Fibroblast of upper back skin (primary cell): ENCODE measurements around the gene TTLL1.
"Not testable (repeated sequence)": the region's sequence is repeated elsewhere in the genome, so short reads cannot be mapped to it uniquely, and the experiment has no call there.

Experiments used
- DNase-seq: peaks from one replicate; pipeline ENCODE4 v3.0.0-alpha.2; 2013

TTLL1 gene

DNA sequence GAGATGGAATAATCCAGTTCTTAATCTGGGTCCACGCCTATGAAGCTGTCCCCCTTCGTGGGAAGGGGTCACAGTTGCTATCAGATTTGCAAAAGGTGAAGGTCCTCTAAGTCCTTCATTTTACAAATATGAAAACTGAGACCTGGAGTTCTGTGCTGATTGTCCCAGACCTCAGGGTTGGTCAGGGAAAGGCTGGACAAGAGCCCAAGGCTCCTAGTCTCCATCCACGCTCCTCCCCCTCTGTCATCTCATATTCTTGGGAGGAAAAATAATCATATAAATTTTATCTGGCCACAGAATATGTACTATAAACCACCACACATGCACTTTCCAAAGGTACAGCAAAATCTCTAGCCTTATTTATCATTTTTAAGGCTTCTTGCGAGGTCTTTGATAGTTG is 79.7 kb downstream of the TTLL1 start:
- DNase-seq, result no peak

DNA sequence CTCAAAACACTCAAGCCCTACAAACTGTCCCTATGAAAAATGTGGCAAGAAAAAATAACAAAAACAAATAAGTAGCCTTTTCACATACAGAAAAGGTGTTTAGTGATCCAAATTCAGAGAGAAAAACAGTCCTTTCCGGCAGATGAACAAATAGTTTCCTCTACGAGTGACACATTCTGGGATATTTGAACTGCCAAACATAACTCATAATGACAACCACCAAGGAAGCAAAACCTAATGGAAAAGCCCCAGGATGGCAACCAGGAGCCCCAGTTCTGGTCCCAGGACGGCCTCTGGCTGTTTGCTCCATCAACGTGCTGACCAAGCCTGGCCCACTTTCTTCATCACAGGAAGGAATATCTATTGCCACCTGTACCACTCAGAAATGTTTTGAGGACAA is 80.3 kb downstream of the TTLL1 start:
- DNase-seq, result no peak

DNA sequence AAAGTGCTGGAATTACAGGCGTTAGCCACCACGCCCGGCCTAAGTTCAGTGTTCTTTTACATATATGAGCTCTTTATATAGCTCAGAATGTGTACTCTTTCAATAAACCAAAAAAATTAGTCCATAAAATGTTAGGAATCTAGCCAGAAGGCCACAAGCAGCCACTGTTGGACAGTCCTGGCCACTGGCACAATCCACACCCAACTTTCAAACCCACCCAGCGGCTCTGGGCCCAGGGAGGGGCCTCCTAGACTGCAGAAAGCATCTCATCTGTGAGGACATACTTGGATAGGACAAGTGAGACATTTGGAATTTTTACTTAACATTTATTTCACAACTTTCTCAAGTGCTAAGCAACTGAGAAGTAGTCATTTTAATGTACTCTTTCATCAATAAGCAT is 80.7 kb downstream of the TTLL1 start:
- DNase-seq, result no peak

DNA sequence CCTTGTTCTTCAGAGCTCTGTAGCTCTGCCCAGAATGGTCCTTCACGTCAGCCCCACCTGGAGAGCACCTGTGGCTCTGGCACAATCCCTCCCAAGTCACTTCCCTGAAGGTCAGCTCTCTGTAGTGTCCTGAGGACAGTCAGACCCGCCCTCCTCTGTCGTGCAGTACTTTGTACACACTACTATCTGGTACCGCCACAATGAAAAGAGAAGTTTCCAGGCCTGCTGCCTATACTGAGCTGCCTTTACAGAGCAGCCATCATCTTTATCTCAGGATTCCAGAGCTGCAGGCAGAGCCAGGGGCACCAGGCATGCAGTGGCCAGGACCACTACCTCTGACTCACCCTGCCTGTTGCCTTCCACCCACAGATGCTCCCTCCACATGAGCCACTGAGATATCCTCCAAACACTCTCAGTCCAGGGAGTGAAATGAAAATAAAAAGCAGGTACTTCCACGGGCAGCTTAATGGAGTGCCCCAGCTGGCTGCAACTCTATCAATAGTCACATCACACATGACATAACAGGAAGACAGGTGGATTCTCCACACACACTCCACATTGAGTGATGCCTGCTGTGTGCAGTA is 81.6 kb downstream of the TTLL1 start:
- peak; percentile 52 for DNase-seq

DNA sequence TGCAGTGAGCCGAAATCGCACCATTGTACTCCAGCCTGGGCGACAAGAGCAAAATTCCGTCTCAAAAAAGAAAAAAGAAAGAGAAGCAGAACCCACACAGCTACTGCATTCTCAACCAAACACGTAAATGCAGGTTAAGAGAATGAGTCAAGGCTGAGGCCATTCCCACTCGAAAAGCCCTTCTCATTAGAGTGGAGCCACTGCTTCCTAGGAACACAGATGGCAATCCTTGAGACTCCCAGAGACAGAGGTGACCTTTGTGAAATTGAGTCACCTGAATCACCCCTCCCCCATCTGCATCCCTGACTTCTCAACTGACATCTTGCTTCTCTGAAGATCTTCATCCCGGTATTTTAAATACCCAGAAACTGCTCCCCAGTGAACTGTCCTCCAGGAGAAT is 82.4 kb downstream of the TTLL1 start:
- DNase-seq, result no peak

DNA sequence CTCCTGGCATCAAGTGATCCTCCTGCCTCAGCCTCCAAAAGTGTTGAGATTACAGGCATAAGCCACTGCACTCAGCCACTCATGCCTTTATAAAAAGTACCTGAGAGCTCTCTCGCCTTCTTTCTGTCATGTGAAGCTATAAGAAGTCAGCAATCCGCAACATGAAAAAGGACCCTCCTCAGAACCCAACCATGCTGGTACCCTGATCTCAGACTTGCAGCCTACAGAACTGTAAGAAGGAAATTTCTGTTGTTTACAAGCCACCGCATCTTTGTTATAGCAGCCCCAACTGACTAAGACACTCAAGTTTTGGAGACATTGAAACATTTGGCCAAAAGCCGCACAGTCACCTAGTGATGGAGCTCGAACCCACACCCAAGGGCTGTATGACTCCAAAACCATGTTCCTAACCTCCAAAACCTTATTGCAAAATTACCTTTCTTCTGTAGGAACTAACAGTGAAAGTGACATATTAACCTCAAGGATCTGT is 83.1 kb downstream of the TTLL1 start:
- no peak for DNase-seq

DNA sequence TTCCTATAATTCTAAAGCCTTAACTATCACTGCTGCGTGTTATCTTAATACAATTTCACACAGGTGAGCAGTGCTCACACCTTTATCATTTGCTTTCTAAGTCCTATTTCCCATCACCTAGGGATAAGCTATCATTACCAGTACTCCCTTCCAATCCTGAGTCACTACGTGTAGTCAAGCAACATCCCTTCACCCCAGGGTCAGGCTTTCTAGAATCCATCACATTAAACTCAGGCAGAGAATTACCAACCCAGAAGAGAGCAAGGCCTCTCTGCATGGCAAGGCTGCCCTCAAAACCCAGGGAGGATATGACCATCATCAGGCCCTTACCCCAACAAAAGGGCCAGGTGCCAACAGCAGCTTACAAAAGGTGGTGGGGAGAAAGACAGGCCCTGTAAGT is 84.1 kb downstream of the TTLL1 start:
- no peak for DNase-seq

DNA sequence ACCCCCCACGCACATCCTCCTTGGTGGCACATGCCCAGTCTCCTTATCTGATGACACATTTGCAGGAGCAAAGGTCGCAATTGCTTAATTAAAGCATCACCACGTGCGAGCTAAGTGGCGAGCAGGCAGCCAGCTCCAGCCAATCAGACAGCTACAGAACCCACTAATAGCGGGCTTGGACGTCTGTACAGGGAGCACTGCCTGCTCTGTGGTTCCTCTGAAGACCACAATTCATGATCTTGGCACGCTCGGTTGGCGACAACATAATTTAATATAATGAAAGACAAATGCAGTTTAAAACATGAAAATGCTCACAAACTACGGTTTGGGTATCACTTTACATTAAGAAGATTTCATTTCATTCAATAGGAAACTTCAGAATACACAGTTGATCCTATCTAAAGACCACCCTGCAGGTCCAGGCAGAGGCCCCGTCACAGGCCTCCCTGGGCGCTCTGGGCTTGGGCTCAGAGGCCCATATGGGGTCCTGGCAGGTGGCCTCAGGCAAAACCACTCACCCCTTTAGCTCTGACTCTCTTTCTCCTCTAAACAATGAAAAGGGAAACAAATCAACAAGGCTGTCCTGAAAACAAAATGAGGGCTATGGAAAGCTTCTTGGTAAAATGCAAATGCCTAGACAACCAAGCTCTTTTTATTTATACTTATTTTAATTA is 84.7 kb downstream of the TTLL1 start:
- DNase-seq, result peak; percentile 86

DNA sequence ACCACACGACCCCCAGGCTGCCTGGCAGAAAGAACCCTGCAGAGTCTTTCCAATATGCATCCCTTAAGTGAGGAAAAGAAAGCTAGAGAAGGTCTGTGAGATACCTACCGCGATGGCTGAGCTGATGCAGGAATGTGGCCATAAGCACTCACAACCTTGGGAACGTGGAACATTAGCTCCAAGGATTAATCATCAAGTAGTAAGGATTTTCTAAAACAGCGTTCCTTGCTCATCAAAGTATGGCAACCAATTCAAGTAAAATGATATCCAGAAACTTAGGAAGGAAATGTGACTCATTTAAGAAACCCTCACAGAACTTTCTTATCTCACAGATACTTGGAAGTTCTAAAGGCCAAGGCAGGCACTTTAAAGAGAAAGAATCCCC is 87.0 kb downstream of the TTLL1 start:
- DNase-seq, result peak; percentile 89

DNA sequence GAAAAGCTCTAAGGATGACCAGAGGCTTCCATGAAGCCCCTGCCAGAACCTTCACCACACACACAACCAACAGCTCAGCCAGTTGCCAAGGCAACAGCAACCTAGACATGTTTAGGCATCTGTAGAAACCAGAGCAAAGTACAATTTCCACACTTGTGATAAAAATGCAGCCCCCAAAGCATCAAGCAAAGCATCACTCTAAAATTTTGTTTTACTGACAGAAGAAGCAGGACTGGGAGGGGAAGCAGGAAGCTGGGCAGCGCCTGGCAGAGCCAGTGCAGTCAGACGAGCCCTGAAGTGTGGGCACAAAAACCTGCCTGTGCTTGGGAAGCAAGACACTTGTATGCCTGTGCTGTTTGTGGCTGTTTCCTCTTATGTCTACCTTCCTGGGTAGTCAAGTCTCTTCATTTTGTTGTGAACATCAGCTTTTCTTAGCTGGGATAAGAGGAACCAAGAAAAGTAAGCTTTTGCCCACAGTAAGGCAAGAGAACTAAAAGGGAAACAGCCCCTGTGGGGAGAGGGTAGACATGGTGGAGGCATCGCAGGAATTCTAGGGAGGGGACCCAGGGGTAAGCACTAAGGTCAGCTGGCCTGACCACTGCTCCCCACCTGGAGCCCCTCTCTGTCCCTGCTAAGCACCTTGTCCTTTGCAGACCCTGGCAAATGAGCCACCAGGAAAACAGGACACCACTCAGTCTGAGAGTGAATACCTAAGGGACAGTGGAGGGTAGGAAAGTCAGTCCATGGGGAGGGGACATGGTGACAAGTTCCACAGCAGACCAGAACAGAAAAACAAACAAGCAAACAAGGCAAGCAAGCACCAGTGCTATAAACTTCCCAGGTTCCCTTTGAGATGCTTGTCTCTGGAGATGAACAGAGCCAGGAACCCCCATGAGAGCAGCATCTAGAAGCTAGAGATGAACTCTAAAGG is 87.7 kb downstream of the TTLL1 start:
- peak; percentile 58 for DNase-seq

DNA sequence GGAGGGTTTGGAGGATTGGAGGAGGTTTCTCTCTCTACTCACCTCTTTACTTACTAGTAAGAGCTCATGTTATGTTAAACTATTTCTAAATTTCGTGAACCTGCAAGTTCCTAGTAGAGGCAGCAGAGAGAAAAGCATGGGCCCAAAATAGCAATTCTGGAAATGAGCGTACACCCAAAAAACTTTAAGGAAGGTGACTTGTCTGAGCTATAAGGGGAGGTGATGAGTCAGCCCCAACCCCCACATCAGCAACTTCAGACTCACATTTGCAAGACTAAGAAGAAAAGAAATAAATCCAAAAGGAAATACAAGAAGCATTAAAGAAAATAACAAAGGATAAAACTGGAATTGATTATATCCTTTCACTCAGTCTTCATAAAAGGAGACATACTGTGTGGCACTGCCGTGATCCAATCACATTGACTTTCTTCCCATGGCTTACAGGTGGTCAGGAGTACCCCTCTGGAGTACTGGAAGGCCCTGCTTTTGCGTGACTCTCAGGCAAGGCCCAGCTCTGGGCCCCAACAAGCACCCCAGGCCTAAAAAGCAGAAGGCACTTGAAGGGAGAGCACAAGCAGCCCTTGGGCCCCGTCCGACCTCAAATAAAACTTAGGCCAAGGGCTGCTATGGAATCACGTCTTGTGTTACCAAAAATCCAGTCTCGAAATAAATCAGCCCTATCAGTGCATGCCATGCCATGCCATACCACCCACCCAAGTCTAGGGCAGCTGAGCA is 88.6 kb downstream of the TTLL1 start:
- DNase-seq, result peak; percentile 68

DNA sequence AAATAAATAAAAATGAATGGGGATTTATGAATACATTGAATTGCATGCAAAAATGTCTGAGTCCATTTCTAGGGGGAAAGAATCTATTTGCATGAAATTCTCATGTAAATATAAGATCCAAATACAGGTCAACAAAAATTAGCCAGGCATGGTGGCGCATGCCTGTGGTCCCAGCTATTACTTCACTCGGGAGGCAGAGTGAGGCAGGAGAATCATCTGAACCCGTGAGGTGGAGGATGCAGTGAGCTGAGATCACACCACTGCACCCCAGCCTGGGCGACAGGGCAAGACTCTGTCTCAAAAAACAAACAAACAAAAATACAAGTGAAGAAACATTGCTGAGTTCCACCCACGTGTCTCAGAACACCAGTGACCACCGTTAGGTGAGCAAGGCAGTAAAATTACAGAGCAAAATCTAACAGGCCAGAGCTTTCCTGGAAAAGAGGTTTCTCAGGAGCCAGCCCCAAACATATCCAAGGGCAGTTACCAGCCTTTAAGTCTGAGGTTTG is 91.6 kb downstream of the TTLL1 start:
- DNase-seq, result no peak

DNA sequence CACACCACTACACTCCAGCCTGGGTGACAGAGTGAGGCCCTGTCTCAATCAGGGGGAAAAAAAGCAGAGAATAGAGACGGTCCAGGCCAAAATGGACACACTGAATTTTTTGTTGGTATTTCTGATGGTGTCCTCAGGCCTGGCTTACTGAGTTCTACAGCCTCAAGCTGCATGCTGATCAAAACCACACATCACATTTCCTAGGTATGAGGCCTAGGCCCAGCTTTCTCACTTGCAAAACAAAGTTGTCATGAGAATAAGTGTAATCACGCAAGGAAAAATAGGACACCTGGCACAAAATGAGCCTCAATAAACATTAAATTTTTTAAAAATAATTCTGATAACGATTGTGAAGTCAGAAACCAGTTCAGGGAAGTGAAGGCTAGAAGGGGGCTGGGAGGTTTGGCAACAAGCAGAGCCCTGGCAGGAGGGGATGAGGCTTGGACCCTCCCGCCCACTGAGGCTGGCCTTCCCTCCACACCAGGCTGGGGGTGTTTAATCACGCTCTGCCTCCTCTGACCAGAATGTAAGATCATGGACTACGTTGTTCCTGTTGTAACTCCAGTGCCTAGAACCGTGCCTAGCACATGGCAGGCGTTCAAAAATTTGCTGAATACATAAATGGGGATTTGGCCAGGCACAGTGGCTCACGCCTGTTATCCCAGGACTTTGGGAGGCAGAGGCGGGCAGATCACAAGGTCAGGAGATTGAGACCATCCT is 92.4 kb downstream of the TTLL1 start:
- DNase-seq, result no peak

DNA sequence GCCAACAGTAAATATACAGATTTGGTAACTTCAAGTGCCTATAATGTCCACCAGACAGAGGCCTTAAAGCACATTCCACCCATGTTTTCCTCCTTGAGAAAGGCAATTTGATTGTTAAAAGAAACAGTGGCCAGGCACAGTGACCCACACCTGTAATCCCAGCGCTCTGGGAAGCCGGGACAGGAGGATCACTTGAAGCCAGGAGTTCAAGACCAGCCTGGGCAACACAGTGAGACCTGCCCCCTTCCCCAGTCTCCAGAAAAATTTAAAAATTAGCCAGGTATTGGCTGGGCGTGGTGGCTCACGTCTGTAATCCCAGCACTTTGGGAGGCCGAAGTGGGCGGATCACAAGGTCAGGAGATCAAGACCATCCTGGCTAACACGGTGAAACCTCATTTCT is 93.5 kb downstream of the TTLL1 start:
- DNase-seq, result not testable (repeated sequence)

DNA sequence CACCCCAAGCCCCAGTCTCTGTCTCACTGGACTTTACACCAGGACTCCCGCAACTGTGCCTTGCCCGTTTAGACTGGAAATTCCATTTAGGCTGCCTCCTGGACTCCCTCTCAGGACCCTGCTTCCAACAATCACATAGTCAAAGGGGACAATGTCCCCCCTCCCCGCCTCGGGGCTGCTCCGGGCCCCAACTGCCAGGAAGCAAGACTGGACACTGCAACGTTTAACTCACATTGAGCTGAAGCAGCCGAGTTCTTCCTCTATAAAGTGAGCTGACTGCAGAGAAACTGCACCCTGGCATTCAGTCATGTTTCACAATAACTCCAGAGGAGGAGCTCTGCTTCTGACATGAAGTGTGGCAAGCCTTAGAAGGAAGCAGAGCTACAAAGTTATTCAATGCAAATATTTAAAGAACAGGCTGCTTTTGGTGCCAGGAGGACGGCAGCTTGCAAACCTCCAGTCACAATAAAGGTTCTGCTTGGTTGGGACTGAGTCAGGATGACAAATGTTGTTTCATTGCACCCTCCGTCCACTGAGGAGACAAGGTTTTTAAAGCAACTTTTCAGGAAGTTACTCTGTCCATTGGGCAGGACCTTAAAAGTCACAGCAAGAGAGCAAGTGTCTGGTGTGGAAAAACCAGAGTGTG is 94.2 kb downstream of the TTLL1 start:
- peak; percentile 93 for DNase-seq

DNA sequence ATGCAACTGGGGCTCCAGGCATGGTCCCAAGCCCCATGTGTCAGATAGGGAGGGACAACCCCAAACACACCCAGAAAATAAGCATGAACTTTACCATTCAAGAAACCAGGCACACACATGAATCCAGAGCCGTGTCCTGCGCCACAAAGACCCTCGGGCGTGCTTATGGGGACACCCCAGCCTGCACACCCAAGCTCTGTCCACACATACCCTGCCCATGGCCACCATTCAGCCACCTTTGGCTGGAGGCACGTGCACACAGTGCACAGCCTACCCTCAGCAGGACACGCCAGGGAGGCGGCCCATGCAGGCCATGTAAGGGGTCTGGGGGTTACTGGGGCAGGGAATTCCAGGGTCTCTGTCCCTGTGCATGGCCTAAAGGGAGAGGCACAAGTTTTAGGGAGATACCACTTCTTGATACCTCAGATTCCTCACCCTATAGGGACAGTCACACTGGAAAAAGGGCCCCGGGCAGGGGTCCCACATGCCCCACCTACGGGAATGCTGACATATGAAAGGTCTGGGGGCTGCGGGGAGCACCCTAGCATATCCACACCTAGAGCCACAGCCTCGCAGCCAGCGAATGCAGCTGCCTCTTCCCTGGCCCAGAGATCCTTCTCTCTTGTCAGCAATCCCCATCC is 94.8 kb downstream of the TTLL1 start:
- no peak for DNase-seq

DNA sequence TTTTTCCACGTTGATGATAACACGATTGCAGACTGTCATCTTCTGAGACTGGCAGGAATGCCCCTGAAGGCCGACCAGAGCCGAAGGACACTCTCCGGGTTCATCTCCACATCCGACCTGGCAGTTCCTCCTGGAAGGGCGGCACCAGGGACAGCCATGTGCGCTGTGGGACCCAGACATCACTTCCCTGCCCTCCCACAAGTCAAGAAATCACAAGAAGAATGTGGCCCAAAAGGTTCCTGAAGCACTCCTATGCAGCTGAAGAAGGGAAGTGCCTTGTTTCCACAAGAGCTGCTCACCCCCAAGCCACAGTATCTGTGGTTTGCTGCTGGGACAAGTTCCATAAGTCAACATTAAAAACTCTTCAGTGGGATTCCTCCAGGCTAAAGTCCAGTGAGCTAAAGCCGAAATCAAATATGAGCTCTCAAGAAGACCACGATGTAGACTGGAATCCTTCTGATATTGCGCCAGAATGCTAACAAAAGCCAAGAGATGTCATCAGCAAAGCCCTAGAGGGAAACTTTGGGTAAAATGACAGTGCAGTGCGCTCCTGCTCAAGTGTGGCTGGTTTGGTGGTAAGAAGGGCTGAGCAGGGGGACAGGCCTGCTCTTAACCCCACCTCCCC is 95.4 kb downstream of the TTLL1 start:
- peak; percentile 87 for DNase-seq

DNA sequence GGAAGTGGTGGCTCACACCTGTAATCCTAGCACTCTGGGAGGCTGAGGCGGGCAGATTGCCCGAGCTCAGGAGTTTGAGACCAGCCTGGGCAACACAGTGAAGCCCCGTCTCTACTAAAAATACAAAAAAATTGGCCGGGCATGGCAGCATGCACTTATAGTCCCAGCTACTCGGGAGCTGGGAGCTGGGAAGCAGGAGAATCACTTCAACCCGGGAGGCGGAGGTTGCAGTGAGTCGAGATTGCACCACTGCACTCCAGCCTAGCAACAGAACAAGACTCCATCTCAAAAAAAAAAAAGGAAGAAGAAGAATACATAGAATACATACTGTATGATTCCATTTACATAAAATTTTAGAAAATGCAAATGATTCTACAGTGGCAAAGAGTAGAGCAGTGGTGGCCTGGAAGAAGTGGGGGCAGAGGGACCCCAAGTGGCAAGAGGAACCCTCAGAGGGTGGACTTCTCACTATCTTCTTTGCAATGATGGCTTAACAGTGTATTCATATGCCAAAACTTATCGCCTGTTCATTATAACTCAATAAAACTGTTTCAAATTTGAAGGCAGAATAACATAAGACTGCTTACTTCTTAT is 96.2 kb downstream of the TTLL1 start:
- DNase-seq, result no peak

DNA sequence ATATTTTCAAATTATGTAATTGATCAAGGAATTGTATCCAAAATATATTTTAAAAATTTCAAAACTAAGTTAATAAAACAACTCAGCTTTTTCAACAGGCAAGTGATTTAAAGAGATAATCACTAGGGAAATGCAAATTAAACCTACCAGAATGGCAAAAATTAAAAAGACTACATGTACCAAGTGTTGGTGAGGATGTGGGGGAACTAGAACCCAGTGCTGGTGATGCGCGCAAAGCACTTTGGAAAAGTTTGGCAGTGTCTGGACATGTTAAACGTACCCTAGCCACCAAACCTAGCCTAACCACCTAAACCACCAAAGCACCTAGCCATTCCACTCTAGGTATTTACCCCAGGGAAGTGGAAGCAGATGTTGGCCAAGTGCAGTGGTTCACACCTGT is 97.1 kb downstream of the TTLL1 start:
- DNase-seq, result no peak

DNA sequence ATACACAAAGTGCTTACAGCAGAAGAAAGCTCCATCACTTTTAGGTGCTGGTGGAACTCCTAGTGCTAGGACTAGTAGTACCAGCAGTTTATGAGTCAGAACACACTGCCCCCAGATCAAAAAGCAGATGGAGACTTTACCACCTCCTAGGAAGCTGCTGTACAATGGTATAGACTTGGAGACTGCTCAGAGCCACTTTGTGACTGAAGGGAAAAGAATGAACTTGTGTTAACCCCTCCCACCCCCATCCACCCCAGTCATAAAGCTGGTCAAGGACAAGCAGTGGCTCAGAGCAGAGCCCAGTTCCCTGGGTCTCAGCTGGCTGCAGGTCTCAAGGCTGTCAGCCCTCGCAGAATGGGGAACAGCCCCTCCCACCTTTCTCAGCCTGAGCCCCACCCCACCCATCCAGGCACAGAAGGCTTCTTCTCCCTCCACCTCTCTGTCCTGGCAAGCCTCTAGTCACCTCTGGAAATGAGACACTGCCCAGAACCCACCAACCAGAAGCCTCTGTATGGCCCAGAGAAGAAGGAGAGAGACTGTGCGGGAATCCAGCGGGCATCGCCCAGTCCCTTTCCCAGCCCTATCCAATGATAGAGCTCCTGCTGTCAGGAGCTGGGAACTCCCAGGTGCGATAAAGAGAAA is 98.1 kb downstream of the TTLL1 start:
- DNase-seq, result peak; percentile 87
